Thymus (tissue), 11 donors: ENCODE data around the gene TIMP2. TPM values are rescaled to one million over a fixed set of nuclear protein-coding genes. Genes with fewer than 3 reads are reported as not detected.

Experiments used
- DNase-seq, 9 donors: peaks; one replicate each; pipeline ENCODE4 v3.0.0-alpha.2; 2013; ENCODE audit warnings: low spot score in 9 of 9, low read depth in 6 of 9, missing footprints in 1 of 9
- H3K27ac ChIP-seq, 2 donors: one replicate each; pipeline ENCODE4 v1.5.1; 2013; ENCODE audit warnings: control low read depth in 1 of 2, low read depth in 1 of 2, low read length in 1 of 2, mild to moderate bottlenecking in 1 of 2, moderate library complexity in 1 of 2
- H3K27me3 ChIP-seq, 2 donors: one replicate each; pipeline ENCODE4 v1.5.1; 2013; ENCODE audit warnings: low read length in 1 of 2; ENCODE audit not compliant: control insufficient read depth in 2 of 2, insufficient read depth in 1 of 2
- H3K36me3 ChIP-seq, 2 donors: one replicate each; pipeline ENCODE4 v1.5.1; 2013; ENCODE audit warnings: low read length in 1 of 2, mild to moderate bottlenecking in 1 of 2, moderate library complexity in 1 of 2; ENCODE audit not compliant: control insufficient read depth in 2 of 2, insufficient read depth in 2 of 2
- H3K4me1 ChIP-seq, 2 donors: one replicate each; pipeline ENCODE4 v1.5.1; 2013; ENCODE audit warnings: low read length in 2 of 2; ENCODE audit not compliant: control insufficient read depth in 2 of 2, insufficient read depth in 2 of 2
- H3K4me3 ChIP-seq, 2 donors: one replicate each; pipeline ENCODE4 v1.5.1; 2013; ENCODE audit warnings: low read length in 2 of 2, control low read depth in 1 of 2, mild to moderate bottlenecking in 1 of 2
- H3K9me3 ChIP-seq, 2 donors: one replicate each; pipeline ENCODE4 v1.5.1; 2013; ENCODE audit warnings: low read length in 1 of 2, mild to moderate bottlenecking in 1 of 2; ENCODE audit not compliant: control insufficient read depth in 2 of 2, insufficient read depth in 1 of 2
- WGBS: extraction: QIAGEN DNeasy Blood & Tissue Kit; methylation state at CpG from one replicate; pipeline ENCODE4 v1.1.7; 2013; 5-methylcytosine and 5-hydroxymethylcytosine counted together
- polyA plus RNA-seq: library from polyadenylated mRNA; stranded (reverse); fragments of 200-250 nt; gene quantifications from one replicate; pipeline ENCODE4 v1.2.3, GENCODE V29; 2013
- total RNA-seq: library from RNA; stranded (reverse); fragments of 120-200 nt; gene quantifications from one replicate; pipeline ENCODE4 v1.2.4, GENCODE V29; 2013
- donor health status: healthy.

The TIMP2 gene
- total and polyA plus RNA-seq, 2 donors = 23.1 to 27.5 TPM

DNA sequence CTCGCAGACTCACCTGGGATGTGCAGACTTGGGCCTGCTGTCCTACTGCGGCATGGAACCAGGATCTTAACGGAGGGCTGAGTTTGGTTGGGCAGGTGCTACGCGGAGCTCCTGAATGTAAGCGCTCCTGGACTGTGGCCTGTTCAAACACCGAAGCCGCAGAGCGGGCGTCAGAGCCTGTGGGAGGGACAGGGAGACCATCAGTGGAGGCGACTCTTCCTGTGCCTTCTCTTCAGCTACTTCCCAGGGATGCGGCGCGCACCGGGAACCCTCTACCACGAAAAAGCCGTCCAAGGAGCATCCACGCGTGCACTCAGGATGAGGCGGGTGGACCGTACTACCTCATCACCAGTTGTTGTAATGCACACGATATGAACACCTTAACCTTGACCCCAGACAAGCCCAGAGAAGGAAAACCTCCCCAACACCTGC is 86.6 kb downstream of the TIMP2 start:
- Histone ChIP-seq H3K4me3 (no peak overlapping the region), H3K36me3 (peaks cover 30 to 43% of the 10 kb centered on the region in 2 donors), H3K9me3 (no peaks in the 10 kb centered on the region), H3K4me1 (peaks cover 9 to 29% of the 10 kb centered on the region in 2 donors), H3K27ac (no peak overlapping the region), H3K27me3 (no peaks in the 10 kb centered on the region)
- DNase-seq = no peak
- 96% methylated on average over 22 of the region's 22 CpGs for WGBS

DNA sequence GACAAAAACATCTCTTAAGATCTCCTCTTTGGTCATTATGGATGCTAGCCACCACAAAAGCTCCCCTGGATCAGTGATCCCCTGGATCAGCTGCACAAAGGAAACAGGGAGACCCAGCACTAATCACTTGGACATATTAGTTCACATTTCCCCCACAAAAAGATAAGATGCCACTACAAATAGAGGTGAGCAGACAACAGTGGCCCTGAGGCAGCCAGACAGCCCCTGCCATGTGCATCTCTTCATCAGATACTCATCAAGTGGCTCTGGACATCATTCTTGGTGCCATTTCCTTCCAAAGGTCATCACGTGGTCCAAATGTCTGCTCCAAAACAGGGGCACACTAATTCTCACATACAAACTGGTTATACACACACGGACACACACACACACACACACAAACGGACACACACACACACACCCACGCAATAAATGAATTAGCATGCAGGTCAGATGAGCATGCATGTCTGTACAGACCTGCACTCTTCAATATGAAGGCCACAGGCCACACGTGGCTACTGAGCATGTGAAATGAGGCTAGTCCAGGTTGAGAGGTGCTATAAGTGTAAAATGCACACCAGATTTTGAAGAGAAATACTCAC is 88.7 kb downstream of the TIMP2 start:
- H3K4me3 ChIP-seq = no peak overlapping the region
- no peak for DNase-seq

GRCh38 chr17:78834571-78834970 is 90.6 kb downstream of the TIMP2 start:
- Histone ChIP-seq H3K27ac (no peak overlapping the region), H3K9me3 (no peaks in the 10 kb centered on the region), H3K4me1 (peaks cover 2 to 11% of the 10 kb centered on the region in 2 donors), H3K27me3 (no peaks in the 10 kb centered on the region), H3K4me3 (no peak overlapping the region), H3K36me3 (peaks cover 67 to 73% of the 10 kb centered on the region in 2 donors)
- 98% methylated on average over 8 of the region's 8 CpGs for WGBS
- no peak for DNase-seq

More for the DNA sequence above, 88.7 kb downstream of the TIMP2 start:
- peaks cover 51 to 57% of the 10 kb centered on the region in 2 donors for H3K36me3 ChIP-seq
- WGBS = 95% methylated on average over 5 of the region's 5 CpGs
- H3K27ac ChIP-seq = no peak overlapping the region
- H3K9me3 ChIP-seq = no peaks in the 10 kb centered on the region
- peaks cover 5 to 18% of the 10 kb centered on the region in 2 donors for H3K4me1 ChIP-seq
- H3K27me3 ChIP-seq = no peaks in the 10 kb centered on the region

GRCh38 chr17:78832541-78832810 is 92.7 kb downstream of the TIMP2 start:
- H3K36me3 ChIP-seq = peaks cover 82 to 87% of the 10 kb centered on the region in 2 donors
- H3K4me3 ChIP-seq = no peak overlapping the region
- no peaks in the 10 kb centered on the region for H3K27me3 ChIP-seq
- no peak for DNase-seq
- no peak overlapping the region for H3K27ac ChIP-seq
- H3K9me3 ChIP-seq = no peaks in the 10 kb centered on the region
- 97% methylated on average over 2 of the region's 2 CpGs for WGBS
- H3K4me1 ChIP-seq = no peaks in the 10 kb centered on the region

DNA sequence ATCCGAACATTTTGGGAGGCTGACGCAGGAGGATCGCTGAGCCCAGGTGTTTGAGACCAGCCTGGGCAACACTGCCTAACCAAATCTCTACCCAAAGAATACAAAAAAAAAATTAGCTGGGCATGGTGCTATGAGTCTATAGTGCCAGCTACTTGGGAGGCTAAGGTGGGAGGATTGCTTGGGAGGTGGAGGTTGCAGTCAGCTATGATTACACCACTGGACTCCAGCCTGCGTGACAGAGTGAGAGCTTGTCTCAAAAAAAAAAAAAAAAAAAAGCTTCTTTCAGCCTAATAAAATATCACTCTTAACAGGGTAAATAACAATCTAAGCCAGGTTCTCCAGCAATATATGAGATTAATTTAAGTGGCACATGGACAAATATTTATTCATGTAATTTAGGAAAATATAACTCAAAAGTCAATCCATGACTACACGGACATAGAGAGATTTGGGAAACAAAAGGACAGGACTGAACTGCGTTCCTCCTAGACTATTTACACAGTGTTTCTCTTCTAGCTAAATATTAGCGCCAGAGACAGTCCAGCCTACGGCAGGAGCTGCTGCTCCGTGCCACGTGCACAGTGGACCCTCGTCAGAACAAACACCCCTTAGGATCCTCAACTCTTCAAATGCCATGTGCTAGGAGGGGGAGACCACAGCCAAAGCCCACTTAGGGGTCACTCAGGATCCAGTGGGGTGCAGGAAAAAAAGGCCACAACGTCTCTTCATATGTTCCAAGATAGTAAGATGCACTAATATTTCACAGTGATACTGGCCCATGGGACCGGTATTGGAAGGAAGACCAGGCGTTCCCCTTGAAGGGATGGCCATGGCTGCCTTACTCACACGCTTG is 93.3 kb downstream of the TIMP2 start:
- H3K36me3 ChIP-seq = peaks cover 88% of the 10 kb centered on the region in 2 donors
- no peak overlapping the region for H3K27ac ChIP-seq
- WGBS = 98% methylated on average over 15 of the region's 15 CpGs
- H3K9me3 ChIP-seq = no peaks in the 10 kb centered on the region
- H3K4me3 ChIP-seq = no peak overlapping the region
- no peaks in the 10 kb centered on the region for H3K27me3 ChIP-seq
- no peaks in the 10 kb centered on the region for H3K4me1 ChIP-seq
- no peak for DNase-seq

DNA sequence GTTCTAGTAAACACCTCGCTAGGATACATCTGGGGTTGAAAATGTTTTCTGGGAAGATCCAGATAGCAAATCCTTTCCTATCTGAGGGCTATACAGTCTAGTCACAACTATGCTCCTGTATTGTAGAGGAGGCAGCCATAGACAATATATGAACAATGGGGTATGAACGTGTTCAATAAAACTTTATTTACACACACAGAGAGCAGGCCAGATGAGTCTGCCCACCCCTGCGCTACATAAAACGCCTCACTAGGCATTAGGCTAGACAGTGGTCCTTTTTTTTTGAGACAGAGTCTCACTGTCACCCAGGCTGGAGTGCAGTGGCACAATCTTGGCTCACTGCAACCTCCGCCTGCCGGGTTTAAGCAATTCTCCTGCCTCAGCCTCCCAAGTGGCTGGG is 95.7 kb downstream of the TIMP2 start:
- Histone ChIP-seq H3K4me3 (no peak overlapping the region), H3K27ac (no peak overlapping the region), H3K27me3 (no peaks in the 10 kb centered on the region), H3K4me1 (peaks cover 7 to 13% of the 10 kb centered on the region in 2 donors), H3K9me3 (no peaks in the 10 kb centered on the region), H3K36me3 (peaks cover 74 to 89% of the 10 kb centered on the region in 2 donors)
- no peak for DNase-seq
- 98% methylated on average over 6 of the region's 6 CpGs for WGBS

DNA sequence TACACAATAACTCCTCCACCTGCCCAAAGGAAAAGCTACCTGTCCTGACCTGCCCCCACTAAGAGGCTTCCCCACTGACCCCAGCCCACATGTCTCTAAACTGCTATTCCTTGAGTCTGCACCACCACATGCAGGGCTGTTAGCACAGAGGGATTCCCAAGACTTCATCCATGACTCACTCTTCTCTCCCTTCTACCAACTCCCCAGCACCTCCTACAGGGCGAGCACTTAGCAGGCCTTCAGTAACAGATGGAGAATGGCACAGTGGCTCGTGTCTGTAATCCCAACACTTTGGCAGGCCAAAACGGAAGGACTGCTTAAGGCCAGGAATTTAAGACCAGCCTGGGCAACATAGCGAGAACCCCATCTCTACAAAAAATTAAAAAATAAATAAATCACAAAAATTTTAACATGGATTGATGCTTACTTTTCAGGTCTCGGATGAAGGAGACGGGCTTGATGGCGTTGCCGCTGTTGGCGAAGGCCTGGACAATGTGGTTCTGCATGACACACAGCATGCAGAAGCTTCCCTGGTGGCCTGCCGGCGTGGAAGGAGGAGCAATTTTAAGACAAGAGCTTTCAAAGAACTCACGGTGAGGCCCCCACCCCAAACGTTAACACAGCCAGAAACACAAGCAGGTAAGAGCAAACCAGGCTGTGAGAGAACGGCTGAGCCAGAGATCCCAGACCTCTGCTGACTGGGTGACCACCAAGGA is 96.6 kb downstream of the TIMP2 start:
- H3K36me3 ChIP-seq = peaks cover 71 to 89% of the 10 kb centered on the region in 2 donors
- H3K27ac ChIP-seq = no peak overlapping the region
- H3K27me3 ChIP-seq = no peaks in the 10 kb centered on the region
- peaks cover 12 to 21% of the 10 kb centered on the region in 2 donors for H3K4me1 ChIP-seq
- no peak overlapping the region for H3K4me3 ChIP-seq
- DNase-seq = no peak
- H3K9me3 ChIP-seq = no peaks in the 10 kb centered on the region
- 97% methylated on average over 14 of the region's 14 CpGs for WGBS

- H3K4me3 ChIP-seq = no peak overlapping the region
- no peaks in the 10 kb centered on the region for H3K9me3 ChIP-seq
- peak overlapping the region; percentile 11 to 21 for H3K27ac ChIP-seq
- H3K27me3 ChIP-seq = no peaks in the 10 kb centered on the region
- DNase-seq = no peak
- WGBS = 87% methylated on average over 21 of the region's 21 CpGs
- peaks cover 12 to 25% of the 10 kb centered on the region in 2 donors for H3K4me1 ChIP-seq
- H3K36me3 ChIP-seq = peaks cover 68 to 94% of the 10 kb centered on the region in 2 donors
These were observed 98.2 kb downstream of the TIMP2 start for GRCh38 chr17:78826836-78827509.
